NAMALWA (cell line): Measurements from ENCODE around the gene LMO4.
A peak's percentile ranks its signal among the peaks of the same experiment; 100 is the strongest.

ENCODE experiments used
- DNase-seq: peaks from one replicate; pipeline ENCODE4 v3.0.0-alpha.2; 2015; ENCODE audit warnings: low spot score

The LMO4 gene

GRCh38 chr1:87328272-87329050, at the start of gene LMO4:
Gene LMO4 (plus strand): TSS chr1:87328880. CDS start chr1:87332016, 3,136 bp downstream.
- DNase-seq: peak; percentile 97

- no peak for DNase-seq
These were observed 49.2 kb upstream of the LMO4 start for GRCh38 chr1:87279536-87279875.

GRCh38 chr1:87279966-87280535, 48.6 kb upstream of the LMO4 start:
- DNase-seq: peak; percentile 57

GRCh38 chr1:87284456-87285240, 44.0 kb upstream of the LMO4 start:
- no peak for DNase-seq

DNA sequence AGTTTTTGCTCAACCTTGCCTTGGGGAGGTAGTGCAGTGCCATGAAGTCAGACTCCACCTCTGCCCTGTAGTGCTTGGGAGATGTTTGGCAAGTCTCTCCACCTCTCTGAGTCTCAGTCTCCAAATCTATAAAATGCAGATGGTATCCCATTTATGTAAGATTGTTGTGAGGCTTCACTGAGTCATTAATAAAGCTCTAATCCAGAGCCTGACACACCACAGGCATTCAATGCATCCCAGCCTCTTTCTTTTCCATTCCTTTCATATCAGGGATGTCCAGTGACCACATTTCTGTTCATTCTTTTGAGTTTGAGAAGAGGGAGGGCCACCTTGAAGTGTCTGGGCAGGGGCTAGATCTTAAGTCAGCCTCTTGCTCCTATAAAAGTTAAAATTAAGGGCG, 37.6 kb upstream of the LMO4 start:
- no peak for DNase-seq

DNA sequence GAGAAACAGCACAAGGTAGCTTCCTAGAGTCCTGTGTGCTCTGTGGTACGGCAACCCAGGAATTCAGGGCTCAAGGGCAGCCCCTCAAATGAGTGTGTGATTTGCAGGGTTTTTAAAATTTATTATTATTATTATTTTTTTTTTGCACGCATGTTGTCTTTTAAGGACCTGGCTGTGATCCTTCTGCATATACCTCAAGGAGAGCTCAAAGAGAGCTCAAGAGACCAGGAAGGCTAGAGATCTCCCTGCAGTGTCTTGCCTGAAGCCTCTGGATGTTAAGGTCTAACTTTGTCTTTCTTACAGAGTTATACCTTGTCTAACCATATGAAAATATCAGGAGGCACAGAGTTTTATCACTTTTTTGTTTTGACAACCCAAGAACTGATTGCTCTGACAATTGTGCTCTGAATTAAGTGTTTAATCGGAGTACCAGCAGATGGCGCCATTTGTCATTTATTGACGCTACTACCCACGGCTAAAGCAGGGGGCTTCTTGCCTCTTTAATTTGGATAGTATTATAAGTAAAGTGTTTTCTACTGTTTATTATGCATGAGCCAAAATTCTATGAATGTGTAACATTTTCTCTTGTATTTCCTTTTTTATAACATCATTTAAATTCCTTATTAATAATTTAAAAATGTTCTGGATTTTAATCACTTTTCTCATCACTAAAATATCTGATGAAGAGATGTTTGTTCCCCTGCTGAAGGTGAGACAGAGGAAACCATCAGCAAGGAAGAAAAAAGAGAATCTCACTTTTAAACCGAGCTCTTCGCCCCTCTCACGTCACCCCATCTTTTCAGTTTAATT, 35.8 kb upstream of the LMO4 start:
- peak; percentile 85 for DNase-seq

DNA sequence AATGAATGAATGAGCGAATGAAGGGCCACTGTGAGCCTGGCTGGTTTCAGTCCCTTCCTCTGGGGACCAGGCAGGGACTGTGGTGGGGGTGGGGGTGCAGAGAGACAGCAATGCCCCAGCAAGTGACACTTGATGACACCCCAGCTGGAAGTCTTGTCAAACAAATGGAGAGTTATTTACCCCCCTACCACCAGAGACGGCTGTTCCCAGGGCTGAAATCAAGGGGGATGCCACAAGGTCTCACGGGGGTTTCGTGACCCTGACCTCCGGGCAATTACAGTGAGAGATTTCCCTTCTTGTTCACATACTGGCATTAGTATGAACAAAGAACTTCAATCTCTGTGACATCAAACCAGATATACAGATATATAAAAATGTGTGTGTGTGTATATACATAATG, 34.0 kb upstream of the LMO4 start:
- no peak for DNase-seq

- DNase-seq: no peak
These were observed 33.1 kb upstream of the LMO4 start for GRCh38 chr1:87295445-87296110.

DNA sequence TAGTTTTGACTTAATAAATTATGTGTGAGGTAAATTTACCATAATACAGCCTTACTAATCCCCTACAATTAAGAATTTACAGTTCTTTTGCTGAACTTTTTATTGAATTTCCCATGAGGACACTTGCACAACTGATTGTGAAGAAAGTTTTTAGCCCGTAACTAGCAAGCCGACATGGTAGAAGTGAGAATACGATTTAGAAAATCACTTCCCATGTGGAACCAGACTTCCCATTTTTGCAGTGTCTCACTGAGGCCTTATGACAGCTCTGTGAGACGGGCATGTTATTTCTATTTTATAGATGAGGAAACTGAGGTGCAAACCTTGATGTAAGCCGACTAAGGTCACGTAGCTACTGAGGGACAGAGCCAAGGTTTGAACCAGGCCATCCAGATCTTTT, 32.5 kb upstream of the LMO4 start:
- DNase-seq: no peak

DNA sequence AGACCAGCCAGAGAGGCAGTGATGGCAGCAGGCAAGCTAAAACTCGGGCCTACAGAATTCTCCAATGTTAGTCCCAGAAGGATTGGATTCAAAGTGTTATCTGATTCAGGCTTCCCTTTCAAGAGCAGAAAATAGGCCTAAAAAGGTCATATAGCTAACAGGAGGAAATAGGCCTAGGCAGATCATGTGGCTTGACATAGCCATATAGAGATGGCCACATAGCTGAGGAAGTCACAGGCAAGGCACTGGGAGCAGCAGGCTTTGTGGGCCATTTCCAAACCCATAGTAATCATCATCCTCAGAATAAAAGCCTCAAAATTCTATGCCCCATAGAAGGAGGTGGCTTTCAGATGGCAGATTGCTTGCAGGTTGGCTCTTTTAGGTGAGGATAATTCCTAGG, 29.0 kb upstream of the LMO4 start:
- no peak for DNase-seq

GRCh38 chr1:87300628-87301027, 28.1 kb upstream of the LMO4 start:
- DNase-seq: no peak

- DNase-seq: no peak
These were observed 23.5 kb upstream of the LMO4 start for GRCh38 chr1:87305151-87305550.

DNA sequence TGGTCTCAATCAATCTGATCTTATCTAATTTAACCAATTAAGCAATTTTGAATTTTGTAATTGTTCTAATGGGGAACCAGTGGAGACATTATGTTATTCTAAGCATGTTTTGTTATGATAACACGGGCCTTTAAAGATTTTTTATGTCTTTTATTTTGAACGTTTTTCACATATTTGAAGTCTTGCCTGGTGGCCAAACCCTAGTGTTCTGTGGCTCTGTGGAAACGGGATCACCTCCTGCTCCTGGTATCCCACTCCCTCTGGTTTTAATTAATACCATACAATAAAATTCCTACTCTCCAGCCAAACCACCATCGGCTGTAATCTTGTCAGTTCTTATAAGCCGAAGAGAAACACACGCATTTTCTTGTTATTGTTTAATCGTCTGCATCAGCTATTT, 22.9 kb upstream of the LMO4 start:
- no peak for DNase-seq

DNA sequence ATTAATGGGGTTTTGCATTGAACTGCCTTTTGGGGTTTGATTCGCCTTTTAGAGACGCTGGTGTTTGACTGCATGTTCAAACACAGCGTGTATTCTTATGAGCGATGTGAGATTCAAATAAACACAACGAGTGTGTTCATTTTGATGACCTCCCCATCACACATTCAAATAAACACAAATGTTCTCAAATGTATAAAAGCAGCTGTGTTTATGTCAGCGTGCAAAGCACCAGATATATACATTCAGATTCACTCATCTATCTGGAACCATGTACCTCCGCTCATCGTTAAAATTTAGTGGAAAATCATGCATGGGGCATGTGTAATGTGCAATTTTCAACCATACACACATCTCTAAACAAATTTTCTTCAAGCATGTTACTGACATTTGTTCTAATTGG, 21.4 kb upstream of the LMO4 start:
- no peak for DNase-seq

- DNase-seq: no peak
These were observed 20.7 kb upstream of the LMO4 start for GRCh38 chr1:87307931-87308330.

DNA sequence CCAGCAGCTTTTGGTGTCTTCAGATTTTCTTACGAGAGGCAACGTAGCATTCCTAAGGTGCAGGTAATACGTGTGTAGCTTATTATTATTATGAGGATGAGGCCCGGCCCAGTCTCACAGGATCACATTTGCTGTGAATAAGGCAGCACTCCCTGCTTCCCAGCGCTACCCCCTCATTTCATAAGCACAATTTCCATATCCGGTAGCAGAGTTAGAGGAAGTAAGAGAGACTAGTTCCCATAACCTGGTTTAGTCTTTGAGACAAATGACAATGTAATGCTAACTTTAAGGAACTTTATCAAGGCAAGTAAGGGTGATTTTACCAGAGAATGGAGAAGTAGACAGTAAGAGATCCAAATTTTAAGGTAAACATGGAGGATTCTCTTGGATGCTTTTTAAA, 14.6 kb upstream of the LMO4 start:
- DNase-seq: no peak

- no peak for DNase-seq
These were observed 10.5 kb upstream of the LMO4 start for GRCh38 chr1:87318056-87318650.

GRCh38 chr1:87318806-87319205, 9.9 kb upstream of the LMO4 start:
- DNase-seq: no peak

DNA sequence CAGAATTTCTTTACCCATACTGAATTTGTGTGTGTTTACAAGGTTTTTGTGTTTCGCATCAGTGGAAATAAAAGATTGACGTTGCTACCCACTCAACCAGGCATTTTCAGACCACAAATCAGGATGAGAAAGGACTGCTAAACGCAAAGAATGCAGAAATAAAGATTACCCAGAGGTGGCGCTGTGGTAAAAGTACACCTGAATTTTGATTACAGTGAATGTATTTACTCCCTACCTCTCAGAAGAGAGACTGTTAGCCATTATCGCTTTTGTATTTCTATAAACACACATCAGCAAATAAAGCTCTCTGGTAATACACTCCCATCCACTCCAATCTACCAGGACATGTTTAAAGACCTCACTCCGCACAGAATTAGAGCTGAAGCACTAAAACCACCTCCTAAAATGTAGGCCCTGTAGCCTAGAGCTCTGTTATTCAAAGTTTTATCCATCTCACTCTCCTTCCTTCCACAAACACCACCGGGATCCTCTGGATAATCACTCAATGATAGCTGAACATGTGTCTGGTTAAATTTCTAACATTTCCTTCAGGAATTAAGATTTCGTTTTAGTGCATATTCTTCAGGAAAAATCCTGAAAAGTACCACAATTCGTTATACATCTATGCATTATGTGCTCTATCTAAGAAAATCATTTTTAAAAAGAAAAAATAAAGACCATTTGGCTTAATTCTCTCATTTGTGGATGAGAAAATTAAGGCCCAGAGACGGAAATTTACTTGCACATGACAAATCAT, 2.5 kb upstream of the LMO4 start:
- peak; percentile 85 for DNase-seq

GRCh38 chr1:87327376-87328271, 1.1 kb upstream of the LMO4 start:
- no peak for DNase-seq
